AG09319 (cell line): ENCODE data around the gene TOMM70.

Experiments
- DNase-seq: peaks from one replicate; pipeline ENCODE4 v3.0.0-alpha.2; 2010; ENCODE audit warnings: low read depth; ENCODE audit errors: extremely low read depth
- CTCF ChIP-seq: IDR thresholded peaks from 2 replicates; pipeline ENCODE4 v1.5.1; 2011; ENCODE audit warnings: low read depth, mild to moderate bottlenecking, inconsistent platforms, low read length, moderate library complexity

Gene TOMM70

GRCh38 chr3:100386437-100387074 is 14.3 kb downstream of the TOMM70 start:
- TF ChIP-seq CTCF, result no peak
- no peak for DNase-seq

- TF ChIP-seq CTCF, result no peak
These were observed 16.0 kb downstream of the TOMM70 start for GRCh38 chr3:100384733-100385525.

GRCh38 chr3:100376301-100376700 is 24.6 kb downstream of the TOMM70 start:
- DNase-seq, result no peak
- no peak for TF ChIP-seq CTCF

More at GRCh38 chr3:100384733-100385525, 16.0 kb downstream of the TOMM70 start:
- DNase-seq, result no peak

GRCh38 chr3:100374521-100374920 is 26.4 kb downstream of the TOMM70 start:
- no peak for DNase-seq

GRCh38 chr3:100370756-100371155 is 30.1 kb downstream of the TOMM70 start:
- DNase-seq, result no peak
- TF ChIP-seq CTCF, result no peak

More at GRCh38 chr3:100374521-100374920, 26.4 kb downstream of the TOMM70 start:
- no peak for TF ChIP-seq CTCF

- no peak for TF ChIP-seq CTCF
- no peak for DNase-seq
These were observed 32.4 kb downstream of the TOMM70 start for GRCh38 chr3:100368441-100368840.

- DNase-seq, result no peak
- TF ChIP-seq CTCF, result no peak
These were observed 34.5 kb downstream of the TOMM70 start for GRCh38 chr3:100366424-100366823.
